Uterus (tissue), 4 donors: ENCODE data around the gene TNRC18. TPM values are rescaled to one million over a fixed set of nuclear protein-coding genes. Genes with fewer than 3 reads are reported as not detected.
A peak's percentile ranks its signal among the peaks of the same experiment; 100 is the strongest.

Source experiments
- DNase-seq, 2 donors: peaks; one replicate each; pipeline ENCODE4 v3.0.0-alpha.2; 2019 to 2020
- H3K27ac ChIP-seq, 2 donors: fragments of 200-600 bp; sonication (generic); 1 replicate in 1 of 2; 2 replicates in 1 of 2; pipeline ENCODE4 v1.5.1; 2016 to 2018
- H3K27me3 ChIP-seq, 2 donors: fragments of 200-600 bp; sonication (generic); one replicate each; pipeline ENCODE4 v1.5.1; 2018 to 2019; ENCODE audit warnings: control low read depth in 1 of 2
- H3K36me3 ChIP-seq, 2 donors: fragments of 200-600 bp; sonication (generic); one replicate each; pipeline ENCODE4 v1.5.1; 2019; ENCODE audit warnings: control low read depth in 1 of 2
- H3K4me1 ChIP-seq, 2 donors: fragments of 200-600 bp; sonication (generic); one replicate each; pipeline ENCODE4 v1.5.1; 2018 to 2019; ENCODE audit warnings: control low read depth in 1 of 2
- H3K4me3 ChIP-seq, 2 donors: fragments of 200-600 bp; sonication (generic); 1 replicate in 1 of 2; 2 replicates in 1 of 2; pipeline ENCODE4 v1.5.1; 2018 to 2019; ENCODE audit warnings: mild to moderate bottlenecking in 1 of 2
- H3K9me3 ChIP-seq, 2 donors: fragments of 200-600 bp; sonication (generic); one replicate each; pipeline ENCODE4 v1.5.1; 2019; ENCODE audit warnings: control low read depth in 1 of 2
- CTCF ChIP-seq, 4 experiments: fragments of 200-600 bp in 2 of 4; fragments of 450-650 bp in 2 of 4; sonication (generic) in 2 of 4; IDR thresholded peaks; one replicate each; pipeline ENCODE4 v1.5.1; 2016 to 2019; ENCODE audit warnings: antibody characterized with exemption in 4 of 4, mild to moderate bottlenecking in 2 of 4, moderate library complexity in 1 of 4
- POLR2A ChIP-seq, 2 donors: fragments of 450-650 bp; IDR thresholded peaks; one replicate each; pipeline ENCODE4 v1.6.1; 2016; ENCODE audit warnings: antibody characterized with exemption in 2 of 2, mild to moderate bottlenecking in 1 of 2, moderate library complexity in 1 of 2
- intact Hi-C: fragments of 100-400 bp; cut with DNase I; formaldehyde crosslinking; loops from one replicate; pipeline ENCODE4 v1.15.1; 2023; ENCODE audit warnings: low total_unique reads
- total RNA-seq, 4 donors: library from RNA; depleted of rRNA in 3 of 4; stranded (reverse); fragments of >200 nt in 3 of 4; gene quantifications; one replicate each; pipeline versions ENCODE4 v1.1.0 to v1.2.4, GENCODE V29; 2014 to 2023
- donor health status: DM: yes; HTN: yes; CAD: no.

The TNRC18 gene
- total RNA-seq, 4 donors from 2014 or later, result 28.2 to 179 (median 62.1) TPM

- intact Hi-C loops, result no loop called here
- DNase-seq, result peak; percentile 61 to 62
- H3K4me1 ChIP-seq, result peaks cover 4 to 18% of the 10 kb centered on the region in 2 donors
- no peaks in the 10 kb centered on the region for H3K36me3 ChIP-seq
- H3K27ac ChIP-seq, result peak overlapping the region; percentile 55 to 99
- no peaks in the 10 kb centered on the region for H3K9me3 ChIP-seq
- H3K4me3 ChIP-seq, result no peak overlapping the region
- TF ChIP-seq CTCF (IDR thresholded peaks at IDR 0.05), result no peak
- no peak for TF ChIP-seq POLR2A (IDR thresholded peaks at IDR 0.05)
- no peaks in the 10 kb centered on the region for H3K27me3 ChIP-seq
Measured at GRCh38 chr7:5414916-5415315, 8.7 kb downstream of the TNRC18 start.

- intact Hi-C loops, result no loop called here
- DNase-seq, result no peak
- peak overlapping the region; percentile 48 to 74 for H3K27ac ChIP-seq
- peaks cover 4 to 17% of the 10 kb centered on the region in 2 donors for H3K4me1 ChIP-seq
- H3K36me3 ChIP-seq, result no peaks in the 10 kb centered on the region
- no peaks in the 10 kb centered on the region for H3K27me3 ChIP-seq
- TF ChIP-seq CTCF (IDR thresholded peaks at IDR 0.05) (no peak), POLR2A (IDR thresholded peaks at IDR 0.05) (no peak)
- no peak overlapping the region for H3K4me3 ChIP-seq
- H3K9me3 ChIP-seq, result no peaks in the 10 kb centered on the region
Measured at GRCh38 chr7:5413449-5413786, 10.2 kb downstream of the TNRC18 start.

DNA sequence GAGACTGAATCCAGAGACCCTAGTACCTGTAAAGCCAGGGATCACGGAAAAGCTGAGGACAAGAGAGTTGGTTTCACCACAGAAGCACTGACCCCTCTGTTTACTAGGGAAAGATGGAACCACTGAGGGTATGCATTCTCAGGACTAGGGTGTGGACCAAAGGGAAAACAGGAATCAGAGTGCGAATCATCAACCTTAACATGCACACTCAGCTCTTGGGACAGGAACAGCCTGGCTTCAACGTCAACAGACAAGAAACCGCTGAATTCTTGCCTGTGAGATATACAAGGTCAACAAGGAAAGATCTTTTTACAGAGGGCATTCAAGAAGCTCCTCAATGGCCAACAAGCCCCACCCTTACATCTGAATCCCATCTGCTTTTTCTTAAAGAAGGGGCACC lies 14.9 kb downstream of the TNRC18 start:
- Histone ChIP-seq H3K27ac (peak overlapping the region in 1 of 2 donors; percentile 44), H3K4me1 (peaks cover 3 to 23% of the 10 kb centered on the region in 2 donors), H3K36me3 (no peaks in the 10 kb centered on the region), H3K4me3 (no peak overlapping the region), H3K9me3 (no peaks in the 10 kb centered on the region), H3K27me3 (no peaks in the 10 kb centered on the region)
- no peak for DNase-seq
- TF ChIP-seq CTCF (IDR thresholded peaks at IDR 0.05), result no peak
- TF ChIP-seq POLR2A (IDR thresholded peaks at IDR 0.05), result no peak
- intact Hi-C loops, result no loop called here

- Histone ChIP-seq H3K4me1 (peaks cover 3 to 19% of the 10 kb centered on the region in 2 donors), H3K36me3 (no peaks in the 10 kb centered on the region), H3K27me3 (no peaks in the 10 kb centered on the region), H3K27ac (peak overlapping the region; percentile 36 to 44), H3K4me3 (no peak overlapping the region), H3K9me3 (no peaks in the 10 kb centered on the region)
- DNase-seq, result no peak
- TF ChIP-seq POLR2A (IDR thresholded peaks at IDR 0.05), result no peak
- TF ChIP-seq CTCF (IDR thresholded peaks at IDR 0.05), result no peak
- intact Hi-C loops, result no loop called here
Measured at GRCh38 chr7:5406957-5407945, 16.4 kb downstream of the TNRC18 start.

- Histone ChIP-seq H3K4me1 (peaks cover 3 to 19% of the 10 kb centered on the region in 2 donors), H3K4me3 (no peak overlapping the region), H3K27me3 (no peaks in the 10 kb centered on the region), H3K27ac (peak overlapping the region in 1 of 2 donors; percentile 11), H3K36me3 (no peaks in the 10 kb centered on the region), H3K9me3 (no peaks in the 10 kb centered on the region)
- no peak for DNase-seq
- no peak for TF ChIP-seq POLR2A (IDR thresholded peaks at IDR 0.05)
- no peak for TF ChIP-seq CTCF (IDR thresholded peaks at IDR 0.05)
- intact Hi-C loops, result no loop called here
Measured at GRCh38 chr7:5404421-5404826, 19.2 kb downstream of the TNRC18 start.
